OCI-M2 (cell line): ENCODE data around the gene ATPAF1.
"Not testable (repeated sequence)": the region's sequence is repeated elsewhere in the genome, so short reads cannot be mapped to it uniquely, and the experiment has no call there.

Experiments
- DNase-seq: peaks from one replicate; lab custom pipeline; 2025; ENCODE audit not compliant: unreplicated experiment; lab: John Stamatoyannopoulos, UW

ATPAF1 gene

GRCh38 chr1:46681333-46682034, 13.3 kb upstream of the ATPAF1 start:
- DNase-seq, result no peak

GRCh38 chr1:46679789-46680573, 11.8 kb upstream of the ATPAF1 start:
- DNase-seq, result no peak

- no peak for DNase-seq
Observed at GRCh38 chr1:46677339-46677738, 9.2 kb upstream of the ATPAF1 start.

DNA sequence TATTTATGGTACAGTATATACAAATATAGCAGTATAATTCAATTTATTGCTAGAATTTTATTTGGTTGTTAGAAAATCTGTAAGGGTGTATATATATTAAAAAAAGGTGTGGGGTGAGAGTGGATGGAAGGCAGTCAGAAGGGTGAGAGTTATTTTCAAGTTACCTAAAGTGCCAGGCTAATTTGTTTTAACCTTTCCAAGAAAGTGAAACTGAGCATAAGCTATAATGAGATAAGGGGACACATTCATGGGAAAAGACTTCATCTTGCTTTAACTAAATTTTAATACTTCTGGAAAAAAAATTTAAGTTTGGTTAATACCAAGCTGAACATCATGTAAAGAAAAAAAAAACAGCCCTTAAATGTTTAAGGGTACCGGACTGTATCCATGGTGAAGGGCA, 8.4 kb upstream of the ATPAF1 start:
- DNase-seq, result no peak

DNA sequence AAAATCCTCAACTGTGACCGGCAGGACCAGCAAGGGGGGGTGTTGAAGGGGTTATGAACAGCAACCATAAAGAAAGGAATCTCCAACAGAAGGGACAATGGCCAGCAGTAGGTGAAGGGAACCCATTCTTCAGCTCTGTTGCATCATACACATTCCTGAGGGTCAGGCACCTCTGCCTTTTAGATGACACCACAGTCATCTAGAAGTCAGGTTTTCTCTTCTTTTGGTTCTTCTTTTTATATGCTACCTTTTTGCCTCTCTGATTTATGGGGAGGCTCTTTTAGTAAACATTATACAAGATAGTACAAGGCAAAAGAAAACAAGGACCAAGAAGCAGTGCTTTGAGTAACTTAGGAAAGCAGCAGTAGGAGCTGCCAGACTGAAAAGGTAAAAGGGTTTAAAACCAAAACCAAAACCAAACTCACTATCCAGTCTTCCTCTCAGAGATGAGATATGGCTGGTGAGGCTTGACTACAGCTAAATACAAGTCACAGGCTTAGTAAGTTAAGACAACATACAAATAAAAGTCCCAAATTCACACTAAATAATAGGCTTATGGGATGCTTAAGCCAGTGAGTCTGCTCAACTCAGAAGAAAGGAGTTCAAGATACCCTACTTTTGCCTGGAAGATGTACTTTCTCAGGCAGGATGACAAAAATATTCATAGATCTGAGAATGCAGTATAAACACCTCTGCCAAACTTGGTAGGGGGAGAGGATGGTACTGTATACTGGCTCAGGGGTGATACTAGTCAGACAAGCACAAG, 7.6 kb upstream of the ATPAF1 start:
- no peak for DNase-seq

DNA sequence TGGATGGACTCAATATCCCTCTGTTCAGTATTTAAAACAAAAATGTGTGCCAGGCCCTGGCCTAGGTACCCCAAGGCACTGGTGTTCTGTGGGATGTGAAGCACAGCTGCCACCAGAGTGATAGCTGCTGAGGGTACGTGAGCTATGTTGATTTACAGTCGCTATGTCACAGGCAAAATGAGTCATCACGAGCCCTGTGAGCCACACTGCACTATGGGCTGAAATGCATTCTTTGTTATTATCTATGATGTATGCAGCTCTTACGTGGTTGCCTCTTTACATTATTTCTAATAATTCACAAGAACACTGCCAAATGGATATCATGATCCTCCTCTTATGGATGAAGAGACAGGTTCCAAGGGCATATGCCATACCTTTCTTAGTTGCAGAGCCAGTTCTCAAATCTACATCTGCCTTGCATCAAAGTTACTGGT, 5.6 kb upstream of the ATPAF1 start:
- no peak for DNase-seq

GRCh38 chr1:46672696-46673095, 4.5 kb upstream of the ATPAF1 start:
- no peak for DNase-seq

- DNase-seq, result no peak
Observed at GRCh38 chr1:46671554-46671953, 3.4 kb upstream of the ATPAF1 start, which contains the start of gene TEX38. Gene TEX38 (plus strand): TSS chr1:46671854. CDS start chr1:46671935, 81 bp downstream.

DNA sequence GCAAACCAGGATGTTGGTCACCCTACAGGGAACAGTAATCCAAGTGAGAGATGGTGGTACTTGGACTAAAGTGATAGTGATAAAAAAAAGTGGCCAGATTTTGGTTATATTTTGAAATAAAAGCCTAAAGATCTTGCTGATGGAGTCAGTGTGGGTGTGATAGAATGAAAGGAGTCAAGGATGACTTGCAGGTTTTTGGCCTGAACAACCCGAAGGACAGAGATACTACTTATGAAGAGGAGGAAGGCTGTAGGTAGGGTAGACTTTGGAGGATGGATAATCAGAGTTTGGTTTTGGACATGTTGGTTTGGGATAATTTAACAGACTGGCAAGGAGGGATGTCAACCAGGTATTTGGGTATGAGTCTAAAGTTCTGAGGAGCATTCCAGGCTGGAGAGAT, 2.0 kb upstream of the ATPAF1 start:
- DNase-seq, result no peak

- DNase-seq, result no peak
Observed at GRCh38 chr1:46665983-46666382, 2.2 kb downstream of the ATPAF1 start.

- not testable (repeated sequence) for DNase-seq
Observed at GRCh38 chr1:46662919-46663318, 5.2 kb downstream of the ATPAF1 start.

- not testable (repeated sequence) for DNase-seq
Observed at GRCh38 chr1:46660116-46660515, 8.0 kb downstream of the ATPAF1 start.

- DNase-seq, result no peak
Observed at GRCh38 chr1:46659307-46659870, 8.8 kb downstream of the ATPAF1 start.

- DNase-seq, result no peak
Observed at GRCh38 chr1:46657775-46658174, 10.4 kb downstream of the ATPAF1 start.

DNA sequence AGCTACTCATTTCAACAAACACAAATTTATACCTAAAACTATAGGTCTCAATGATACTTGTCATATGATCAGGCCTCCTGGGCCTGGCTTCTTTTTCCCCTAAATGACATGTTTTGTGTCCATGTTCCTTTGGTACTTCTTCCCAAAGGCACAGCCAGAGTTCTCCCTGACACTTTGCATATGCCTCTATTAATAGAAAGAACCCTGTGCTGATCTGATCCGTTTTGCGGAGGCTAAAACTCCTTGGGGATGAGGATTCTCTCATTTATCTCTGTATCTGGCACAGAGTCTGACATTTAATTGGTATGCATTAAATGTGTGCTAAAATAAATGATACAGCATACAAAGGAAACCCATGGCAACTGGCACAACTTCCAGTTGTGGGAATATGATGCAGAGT, 11.5 kb downstream of the ATPAF1 start:
- DNase-seq, result no peak

- DNase-seq, result no peak
Observed at GRCh38 chr1:46655848-46656247, 12.3 kb downstream of the ATPAF1 start.

DNA sequence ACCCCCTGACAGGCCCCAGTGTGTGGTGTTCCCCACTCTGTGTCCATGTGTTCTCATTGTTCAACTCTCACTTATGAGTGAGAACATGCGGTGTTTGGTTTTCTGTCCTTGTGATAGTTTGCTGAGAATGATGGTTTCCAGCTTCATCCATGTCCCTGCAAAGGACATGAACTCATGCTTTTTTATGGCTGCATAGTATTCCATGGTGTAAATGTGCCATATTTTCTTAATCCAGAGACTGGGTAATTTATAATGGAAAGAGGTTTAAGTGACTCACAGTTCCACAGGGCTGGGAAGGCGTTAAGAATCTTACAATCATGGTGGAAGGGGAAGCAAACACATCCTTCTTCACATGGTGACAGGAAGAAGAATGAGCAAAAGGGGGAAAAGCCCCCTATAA, 13.5 kb downstream of the ATPAF1 start:
- DNase-seq, result not testable (repeated sequence)

DNA sequence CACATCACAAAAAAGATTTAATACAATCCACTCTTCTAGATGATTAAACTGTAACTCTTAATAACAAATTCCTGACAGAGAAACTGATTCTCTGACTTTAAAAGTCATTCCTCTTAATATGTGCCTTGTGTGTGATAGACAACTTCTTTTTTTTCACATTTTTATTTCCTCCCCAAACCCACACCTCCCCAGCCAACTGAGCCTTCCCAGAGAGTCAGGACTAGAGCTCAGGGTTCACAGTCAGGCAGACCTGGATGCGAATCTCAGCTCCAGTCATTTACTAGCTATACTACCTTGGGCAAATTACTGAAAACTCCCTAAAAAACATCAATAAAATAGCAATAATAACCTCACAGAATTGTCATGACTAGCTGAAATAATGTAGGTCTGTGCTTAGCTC, 14.2 kb downstream of the ATPAF1 start:
- no peak for DNase-seq

DNA sequence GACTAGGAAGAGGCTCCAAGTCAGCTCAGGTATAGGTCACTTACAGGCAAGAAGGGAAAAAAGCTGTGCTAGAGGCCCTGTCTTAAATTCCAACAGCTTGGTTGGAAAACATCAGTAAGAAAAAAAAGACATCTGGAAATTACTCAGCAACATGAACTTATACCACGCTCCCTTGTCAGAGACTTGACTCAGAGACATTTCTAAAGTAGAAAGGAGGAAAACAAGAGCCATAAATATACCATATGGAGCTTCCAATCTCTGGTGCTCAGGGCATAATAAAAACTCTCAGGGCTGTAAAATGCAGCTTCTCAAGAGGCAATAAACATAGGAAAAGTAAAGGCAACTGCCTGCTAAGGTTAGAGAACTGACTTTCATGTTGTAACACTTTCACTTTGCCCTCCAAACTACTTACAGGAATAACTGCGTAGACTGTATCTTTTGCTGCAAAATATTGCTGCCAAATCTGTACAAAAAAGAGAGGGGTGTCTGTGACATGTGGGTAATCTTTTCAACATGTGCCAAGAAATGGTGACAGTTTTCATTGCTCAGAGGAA, 14.7 kb downstream of the ATPAF1 start:
- DNase-seq, result no peak

- no peak for DNase-seq
Observed at GRCh38 chr1:46652321-46653100, 15.7 kb downstream of the ATPAF1 start.
